ENCODE results near the gene PRG3.

DNA sequence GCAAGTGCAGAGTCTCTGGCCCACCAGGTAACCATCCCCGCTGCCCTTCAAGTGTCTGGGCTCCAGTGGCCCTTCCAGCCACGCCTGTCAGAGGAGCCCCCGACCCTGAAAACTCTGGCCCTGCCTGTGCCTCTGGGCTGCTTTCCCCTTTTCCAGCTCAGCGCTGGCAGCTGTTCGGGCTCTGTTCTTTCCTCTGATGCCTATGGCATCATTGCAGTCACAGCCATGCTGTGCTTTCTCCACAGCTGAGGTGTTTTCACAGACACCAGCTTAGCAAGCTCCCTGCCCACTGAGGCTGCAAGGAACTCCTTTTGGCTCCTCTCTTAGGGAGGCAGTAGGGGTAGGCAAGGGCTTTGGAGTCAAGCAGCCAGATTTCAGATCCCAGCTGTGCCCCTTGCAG, 21.6 kb downstream of the PRG3 start:
- TF ChIP-seq, protein P1, sequence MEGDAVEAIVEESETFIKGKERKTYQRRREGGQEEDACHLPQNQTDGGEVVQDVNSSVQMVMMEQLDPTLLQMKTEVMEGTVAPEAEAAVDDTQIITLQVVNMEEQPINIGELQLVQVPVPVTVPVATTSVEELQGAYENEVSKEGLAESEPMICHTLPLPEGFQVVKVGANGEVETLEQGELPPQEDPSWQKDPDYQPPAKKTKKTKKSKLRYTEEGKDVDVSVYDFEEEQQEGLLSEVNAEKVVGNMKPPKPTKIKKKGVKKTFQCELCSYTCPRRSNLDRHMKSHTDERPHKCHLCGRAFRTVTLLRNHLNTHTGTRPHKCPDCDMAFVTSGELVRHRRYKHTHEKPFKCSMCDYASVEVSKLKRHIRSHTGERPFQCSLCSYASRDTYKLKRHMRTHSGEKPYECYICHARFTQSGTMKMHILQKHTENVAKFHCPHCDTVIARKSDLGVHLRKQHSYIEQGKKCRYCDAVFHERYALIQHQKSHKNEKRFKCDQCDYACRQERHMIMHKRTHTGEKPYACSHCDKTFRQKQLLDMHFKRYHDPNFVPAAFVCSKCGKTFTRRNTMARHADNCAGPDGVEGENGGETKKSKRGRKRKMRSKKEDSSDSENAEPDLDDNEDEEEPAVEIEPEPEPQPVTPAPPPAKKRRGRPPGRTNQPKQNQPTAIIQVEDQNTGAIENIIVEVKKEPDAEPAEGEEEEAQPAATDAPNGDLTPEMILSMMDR (IDR thresholded peaks at IDR 0.05; ENCODE audit: extremely low read depth in 1 of 2, insufficient read depth in 1 of 2, low read depth in 1 of 2, low read length in 2 of 2): no peak
- TF ChIP-seq, protein P2, sequence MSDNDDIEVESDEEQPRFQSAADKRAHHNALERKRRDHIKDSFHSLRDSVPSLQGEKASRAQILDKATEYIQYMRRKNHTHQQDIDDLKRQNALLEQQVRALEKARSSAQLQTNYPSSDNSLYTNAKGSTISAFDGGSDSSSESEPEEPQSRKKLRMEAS (IDR thresholded peaks at IDR 0.05; ENCODE audit: insufficient read depth, insufficient read length): no peak
- no peak for TF ChIP-seq POLR2A (IDR thresholded peaks at IDR 0.05; ENCODE audit: low read depth, low read length)
- no peak for TF ChIP-seq EZH2 (IDR thresholded peaks at IDR 0.05; ENCODE audit: borderline replicate concordance, low read depth, low read length, severe bottlenecking)
- no peak for TF ChIP-seq JUN (IDR thresholded peaks at IDR 0.05; ENCODE audit: borderline replicate concordance, insufficient read depth, insufficient read length, low read depth)
- TF ChIP-seq POLR2AphosphoS5 (IDR thresholded peaks at IDR 0.05; ENCODE audit: insufficient read depth, low read depth, low read length): no peak
- no peak for TF ChIP-seq FOS (IDR thresholded peaks at IDR 0.05; ENCODE audit: borderline replicate concordance, insufficient read depth, low read length)
- TF ChIP-seq MYC (IDR thresholded peaks at IDR 0.05; ENCODE audit: low read depth, low read length): no peak
- TF ChIP-seq GATA2 (IDR thresholded peaks at IDR 0.05; ENCODE audit: insufficient read depth, insufficient read length, low read depth, low read length): no peak

All from endothelial cell of umbilical vein (primary cell).